ENCODE measurements around the gene FUT2. TPM values are rescaled to one million over a fixed set of nuclear protein-coding genes. Genes with fewer than 3 reads are reported as not detected.
A peak's percentile ranks its signal among the peaks of the same experiment; 100 is the strongest.

Gene FUT2
- total and polyA plus RNA-seq, 2 of the 13 experiments (the other 11 are each of a cell fraction or from before 2014, with no cell fraction given) = 0.07 TPM; not detected in 1

DNA sequence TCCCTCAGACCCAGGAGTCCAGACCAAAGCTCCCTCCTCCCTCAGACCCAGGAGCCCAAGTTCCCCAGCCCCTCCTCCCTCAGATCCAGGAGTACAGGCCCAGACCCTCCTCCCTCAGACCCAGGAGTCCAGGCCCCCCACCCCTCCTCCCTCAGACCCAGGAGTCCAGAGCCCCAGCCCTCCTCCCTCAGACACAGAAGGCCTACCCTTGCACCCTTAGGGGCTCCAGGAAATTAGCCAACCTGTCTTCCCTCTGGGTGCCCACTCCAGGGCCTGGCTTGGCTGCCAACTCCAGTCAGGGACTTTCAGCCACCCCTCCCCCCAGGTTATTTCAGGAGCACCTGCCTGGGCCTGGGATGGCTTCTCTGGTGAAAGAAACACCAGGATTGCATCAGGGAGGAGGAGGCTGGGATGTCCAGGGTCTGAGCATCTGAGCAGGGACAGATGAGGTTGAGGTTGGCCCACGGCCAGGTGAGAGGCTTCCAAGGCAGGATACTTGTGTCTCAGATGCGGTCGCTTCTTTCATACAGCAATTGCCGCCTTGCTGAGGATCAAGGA lies 59.4 kb downstream of the FUT2 start, which contains the start of gene FGF21 (continued):
- TF ChIP-seq, protein P1, sequence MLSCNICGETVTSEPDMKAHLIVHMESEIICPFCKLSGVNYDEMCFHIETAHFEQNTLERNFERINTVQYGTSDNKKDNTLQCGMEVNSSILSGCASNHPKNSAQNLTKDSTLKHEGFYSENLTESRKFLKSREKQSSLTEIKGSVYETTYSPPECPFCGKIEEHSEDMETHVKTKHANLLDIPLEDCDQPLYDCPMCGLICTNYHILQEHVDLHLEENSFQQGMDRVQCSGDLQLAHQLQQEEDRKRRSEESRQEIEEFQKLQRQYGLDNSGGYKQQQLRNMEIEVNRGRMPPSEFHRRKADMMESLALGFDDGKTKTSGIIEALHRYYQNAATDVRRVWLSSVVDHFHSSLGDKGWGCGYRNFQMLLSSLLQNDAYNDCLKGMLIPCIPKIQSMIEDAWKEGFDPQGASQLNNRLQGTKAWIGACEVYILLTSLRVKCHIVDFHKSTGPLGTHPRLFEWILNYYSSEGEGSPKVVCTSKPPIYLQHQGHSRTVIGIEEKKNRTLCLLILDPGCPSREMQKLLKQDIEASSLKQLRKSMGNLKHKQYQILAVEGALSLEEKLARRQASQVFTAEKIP (CRISPR knock-in tag; IDR thresholded peaks at IDR 0.05; ENCODE audit: borderline replicate concordance) = no peak
- no peak for TF ChIP-seq ZNF549 (CRISPR knock-in tag; IDR thresholded peaks at IDR 0.05)
- TF ChIP-seq, protein P2, sequence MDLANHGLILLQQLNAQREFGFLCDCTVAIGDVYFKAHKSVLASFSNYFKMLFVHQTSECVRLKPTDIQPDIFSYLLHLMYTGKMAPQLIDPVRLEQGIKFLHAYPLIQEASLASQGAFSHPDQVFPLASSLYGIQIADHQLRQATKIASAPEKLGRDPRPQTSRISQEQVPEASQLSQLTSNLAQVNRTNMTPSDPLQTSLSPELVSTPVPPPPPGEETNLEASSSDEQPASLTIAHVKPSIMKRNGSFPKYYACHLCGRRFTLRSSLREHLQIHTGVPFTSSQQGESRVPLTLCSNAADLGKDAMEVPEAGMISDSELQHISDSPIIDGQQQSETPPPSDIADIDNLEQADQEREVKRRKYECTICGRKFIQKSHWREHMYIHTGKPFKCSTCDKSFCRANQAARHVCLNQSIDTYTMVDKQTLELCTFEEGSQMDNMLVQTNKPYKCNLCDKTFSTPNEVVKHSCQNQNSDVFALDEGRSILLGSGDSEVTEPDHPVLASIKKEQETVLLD (CRISPR knock-in tag; IDR thresholded peaks at IDR 0.05; ENCODE audit: low read depth) = no peak
- no peak for TF ChIP-seq ZNF749 (CRISPR knock-in tag; IDR thresholded peaks at IDR 0.05; ENCODE audit: borderline replicate concordance)
- no peak for TF ChIP-seq ZNF235 (CRISPR knock-in tag; IDR thresholded peaks at IDR 0.05; ENCODE audit: borderline replicate concordance)
- TF ChIP-seq HNRNPH1 (optimal IDR thresholded peaks at IDR 0.05; ENCODE audit: low read depth, low read length) = no peak
- TF ChIP-seq RBM22 (optimal IDR thresholded peaks at IDR 0.05; ENCODE audit: low read length) = no peak
- no peak for TF ChIP-seq NKX3-1 (CRISPR knock-in tag; IDR thresholded peaks at IDR 0.05)
- no peak for TF ChIP-seq SNRNP70 (IDR thresholded peaks at IDR 0.05; ENCODE audit: low read depth, low read length)
- no peak for TF ChIP-seq CHCHD3 (CRISPR knock-in tag; IDR thresholded peaks at IDR 0.05)
- no peak for TF ChIP-seq ZNF672 (CRISPR knock-in tag; IDR thresholded peaks at IDR 0.05)
- peak; percentile 42; the same call in 1 of the 2 replicates for TF ChIP-seq KAT8 (CRISPR knock-in tag; IDR thresholded peaks at IDR 0.05)
- TF ChIP-seq POGZ (CRISPR knock-in tag; IDR thresholded peaks at IDR 0.05) = no peak
- no peak for TF ChIP-seq ZFP41 (CRISPR knock-in tag; IDR thresholded peaks at IDR 0.05; ENCODE audit: borderline replicate concordance)
- TF ChIP-seq HNRNPLL (IDR thresholded peaks at IDR 0.05; ENCODE audit: low read depth, low read length, poor library complexity, severe bottlenecking) = no peak
- no peak for TF ChIP-seq ZBTB7A (CRISPR knock-in tag; IDR thresholded peaks at IDR 0.05)
- no peak for TF ChIP-seq HNF4A (CRISPR knock-in tag; IDR thresholded peaks at IDR 0.05)
- no peak for TF ChIP-seq JUNB (CRISPR knock-in tag; IDR thresholded peaks at IDR 0.05; ENCODE audit: borderline replicate concordance)
- TF ChIP-seq, protein P3, sequence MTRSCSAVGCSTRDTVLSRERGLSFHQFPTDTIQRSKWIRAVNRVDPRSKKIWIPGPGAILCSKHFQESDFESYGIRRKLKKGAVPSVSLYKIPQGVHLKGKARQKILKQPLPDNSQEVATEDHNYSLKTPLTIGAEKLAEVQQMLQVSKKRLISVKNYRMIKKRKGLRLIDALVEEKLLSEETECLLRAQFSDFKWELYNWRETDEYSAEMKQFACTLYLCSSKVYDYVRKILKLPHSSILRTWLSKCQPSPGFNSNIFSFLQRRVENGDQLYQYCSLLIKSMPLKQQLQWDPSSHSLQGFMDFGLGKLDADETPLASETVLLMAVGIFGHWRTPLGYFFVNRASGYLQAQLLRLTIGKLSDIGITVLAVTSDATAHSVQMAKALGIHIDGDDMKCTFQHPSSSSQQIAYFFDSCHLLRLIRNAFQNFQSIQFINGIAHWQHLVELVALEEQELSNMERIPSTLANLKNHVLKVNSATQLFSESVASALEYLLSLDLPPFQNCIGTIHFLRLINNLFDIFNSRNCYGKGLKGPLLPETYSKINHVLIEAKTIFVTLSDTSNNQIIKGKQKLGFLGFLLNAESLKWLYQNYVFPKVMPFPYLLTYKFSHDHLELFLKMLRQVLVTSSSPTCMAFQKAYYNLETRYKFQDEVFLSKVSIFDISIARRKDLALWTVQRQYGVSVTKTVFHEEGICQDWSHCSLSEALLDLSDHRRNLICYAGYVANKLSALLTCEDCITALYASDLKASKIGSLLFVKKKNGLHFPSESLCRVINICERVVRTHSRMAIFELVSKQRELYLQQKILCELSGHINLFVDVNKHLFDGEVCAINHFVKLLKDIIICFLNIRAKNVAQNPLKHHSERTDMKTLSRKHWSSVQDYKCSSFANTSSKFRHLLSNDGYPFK (CRISPR knock-in tag; IDR thresholded peaks at IDR 0.05; ENCODE audit: borderline replicate concordance) = 0 out of 2 replicates have a peak, but pooled peaks have one; percentile 19
- TF ChIP-seq, protein P4, sequence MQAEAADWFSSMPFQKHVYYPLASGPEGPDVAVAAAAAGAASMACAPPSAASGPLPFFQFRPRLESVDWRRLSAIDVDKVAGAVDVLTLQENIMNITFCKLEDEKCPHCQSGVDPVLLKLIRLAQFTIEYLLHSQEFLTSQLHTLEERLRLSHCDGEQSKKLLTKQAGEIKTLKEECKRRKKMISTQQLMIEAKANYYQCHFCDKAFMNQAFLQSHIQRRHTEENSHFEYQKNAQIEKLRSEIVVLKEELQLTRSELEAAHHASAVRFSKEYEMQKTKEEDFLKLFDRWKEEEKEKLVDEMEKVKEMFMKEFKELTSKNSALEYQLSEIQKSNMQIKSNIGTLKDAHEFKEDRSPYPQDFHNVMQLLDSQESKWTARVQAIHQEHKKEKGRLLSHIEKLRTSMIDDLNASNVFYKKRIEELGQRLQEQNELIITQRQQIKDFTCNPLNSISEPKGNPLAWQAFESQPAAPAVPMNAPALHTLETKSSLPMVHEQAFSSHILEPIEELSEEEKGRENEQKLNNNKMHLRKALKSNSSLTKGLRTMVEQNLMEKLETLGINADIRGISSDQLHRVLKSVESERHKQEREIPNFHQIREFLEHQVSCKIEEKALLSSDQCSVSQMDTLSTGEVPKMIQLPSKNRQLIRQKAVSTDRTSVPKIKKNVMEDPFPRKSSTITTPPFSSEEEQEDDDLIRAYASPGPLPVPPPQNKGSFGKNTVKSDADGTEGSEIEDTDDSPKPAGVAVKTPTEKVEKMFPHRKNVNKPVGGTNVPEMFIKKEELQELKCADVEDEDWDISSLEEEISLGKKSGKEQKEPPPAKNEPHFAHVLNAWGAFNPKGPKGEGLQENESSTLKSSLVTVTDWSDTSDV (CRISPR knock-in tag; IDR thresholded peaks at IDR 0.05) = no peak
- no peak for TF ChIP-seq KLF15 (CRISPR knock-in tag; IDR thresholded peaks at IDR 0.05; ENCODE audit: borderline replicate concordance)
